Activated CD4-positive, CD25-positive, alpha-beta regulatory T cell treated with anti-CD3 and anti-CD28 coated beads, Interleukin-2, amount 50 U/mL, for 24 hours (primary cell): Measurements from ENCODE around the gene AMOTL1.
A peak's percentile ranks its signal among the peaks of the same experiment; 100 is the strongest.
"Not testable (repeated sequence)": the region's sequence is repeated elsewhere in the genome, so short reads cannot be mapped to it uniquely, and the experiment has no call there.

Experiments
- ATAC-seq, 2 donors: fragments of 150-1000 bp; cut with Tn5 transposase; one replicate each; pipeline ENCODE4 v1.10.0; 2021; ENCODE audit warnings: mild to moderate bottlenecking in 1 of 2, moderate library complexity in 1 of 2

The AMOTL1 gene

DNA sequence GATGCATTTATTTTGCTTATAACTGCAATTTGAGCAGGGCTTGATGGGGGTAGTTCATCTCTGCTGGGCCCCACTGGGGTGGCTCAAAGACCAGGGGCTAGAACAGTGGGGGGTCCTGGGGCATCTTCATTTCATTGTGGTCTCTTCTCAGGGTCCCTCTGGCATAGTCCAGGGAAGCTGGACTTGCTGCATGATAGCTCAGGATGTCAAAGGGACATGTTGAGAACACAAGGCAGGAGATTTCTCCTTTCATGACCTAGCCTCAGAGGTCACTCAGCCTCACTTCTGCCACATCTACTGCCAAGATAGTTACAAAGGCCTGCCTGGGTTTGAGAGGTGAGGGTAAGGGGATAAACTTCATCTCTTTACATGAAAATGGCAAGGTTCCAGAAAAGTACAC lies 115.7 kb downstream of the AMOTL1 start:
- no peak for ATAC-seq

DNA sequence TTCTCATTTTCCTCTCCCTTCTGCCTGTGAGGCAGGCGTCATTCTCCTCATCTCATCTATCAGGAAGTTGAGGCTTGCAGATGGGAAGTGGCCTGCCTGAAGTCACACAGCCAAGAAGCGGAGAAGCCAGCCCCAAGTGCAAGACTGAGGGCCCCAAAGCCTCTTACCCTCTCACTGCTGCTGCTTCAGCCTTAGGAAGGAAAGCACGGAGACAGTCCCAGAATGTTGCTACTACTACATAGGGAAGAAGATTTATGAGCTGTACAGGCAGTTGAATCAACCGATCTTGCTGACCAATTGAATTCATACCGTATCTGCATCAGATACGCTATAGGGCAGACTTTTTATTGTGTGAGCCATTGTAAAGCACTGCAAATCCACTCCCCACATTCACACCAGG lies 116.2 kb downstream of the AMOTL1 start:
- ATAC-seq, result no peak

DNA sequence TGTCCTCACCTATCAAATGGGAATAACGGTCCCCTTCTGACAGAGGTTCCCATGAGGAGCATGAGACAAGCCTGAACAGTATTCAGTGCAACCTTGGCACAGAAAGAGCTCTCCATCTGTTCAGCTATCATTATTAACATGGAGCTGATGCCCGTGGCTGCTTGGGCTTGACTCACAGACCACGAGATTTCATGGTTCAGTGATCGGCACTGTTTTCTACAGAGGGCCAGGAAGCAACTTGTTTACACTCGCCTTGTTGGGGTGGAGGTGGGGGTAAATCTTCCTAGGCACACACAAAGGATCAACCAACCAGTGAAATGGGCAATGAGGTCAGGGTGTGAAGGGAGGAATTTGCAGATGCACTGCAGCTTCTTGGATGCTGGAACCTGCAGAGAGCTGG lies 117.0 kb downstream of the AMOTL1 start:
- no peak for ATAC-seq

DNA sequence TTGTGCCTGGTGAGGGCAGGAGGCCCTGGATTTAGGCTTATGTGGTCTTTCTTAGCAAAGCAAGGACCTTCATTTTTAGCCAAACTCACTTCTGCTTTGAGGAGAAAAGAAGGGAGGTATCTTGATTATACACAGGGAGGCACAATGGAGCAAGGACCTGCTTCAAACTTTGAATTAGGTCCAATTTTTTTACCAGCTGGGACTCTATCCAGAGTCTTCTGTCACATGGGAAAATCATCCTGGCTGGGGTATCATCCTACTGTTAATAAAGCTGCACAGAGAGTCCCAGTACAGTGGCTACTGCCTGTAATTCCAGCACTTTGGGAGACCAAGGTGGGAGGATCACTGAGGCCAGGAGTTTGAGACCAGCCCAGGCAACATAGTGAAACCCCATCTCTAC lies 117.4 kb downstream of the AMOTL1 start:
- no peak for ATAC-seq

- ATAC-seq, result no peak
Observed at GRCh38 chr11:94888204-94888603, 120.0 kb downstream of the AMOTL1 start.

DNA sequence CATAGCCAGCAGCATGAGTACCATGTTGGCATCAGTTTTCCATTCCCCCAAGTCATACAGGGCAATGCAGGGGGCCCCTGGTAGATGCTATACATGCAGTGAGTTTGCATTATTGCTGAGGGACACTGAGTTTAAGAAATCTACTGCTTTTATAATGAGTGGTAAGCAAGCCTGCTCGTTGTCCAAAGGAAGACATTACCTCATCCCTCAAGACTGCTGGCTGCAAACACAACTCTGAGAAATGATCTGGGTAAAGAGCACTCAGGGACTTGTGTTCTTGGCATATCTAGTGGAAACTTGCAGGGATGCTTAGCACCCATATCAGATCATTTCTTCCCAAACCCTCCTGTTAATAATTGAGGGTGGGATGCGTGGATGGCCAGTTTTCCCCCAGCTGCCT lies 127.3 kb downstream of the AMOTL1 start:
- ATAC-seq, result no peak

GRCh38 chr11:94895971-94896370 lies 127.8 kb downstream of the AMOTL1 start:
- ATAC-seq, result no peak

DNA sequence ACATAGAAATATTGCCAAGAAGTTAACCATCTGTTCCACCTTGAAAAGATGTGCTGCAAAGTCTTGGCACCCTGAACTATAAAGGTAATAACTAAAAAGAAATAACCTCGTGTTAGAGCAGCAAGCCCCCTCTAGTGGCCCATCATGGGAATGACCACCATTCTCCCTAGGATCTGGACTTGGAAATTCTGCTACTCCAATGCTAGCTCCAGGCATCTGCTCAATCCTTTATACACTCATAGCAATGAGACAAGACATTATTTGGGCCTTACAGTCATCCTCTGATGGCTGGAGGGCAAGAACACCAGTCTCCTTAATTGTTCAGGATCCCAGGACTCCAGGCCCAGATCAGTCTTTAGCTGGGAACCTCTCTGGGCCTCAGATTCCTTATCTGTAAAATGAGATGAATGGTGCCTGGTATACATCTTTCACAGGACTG lies 129.2 kb downstream of the AMOTL1 start:
- peak in 1 of 2 donors; percentile 10 for ATAC-seq

DNA sequence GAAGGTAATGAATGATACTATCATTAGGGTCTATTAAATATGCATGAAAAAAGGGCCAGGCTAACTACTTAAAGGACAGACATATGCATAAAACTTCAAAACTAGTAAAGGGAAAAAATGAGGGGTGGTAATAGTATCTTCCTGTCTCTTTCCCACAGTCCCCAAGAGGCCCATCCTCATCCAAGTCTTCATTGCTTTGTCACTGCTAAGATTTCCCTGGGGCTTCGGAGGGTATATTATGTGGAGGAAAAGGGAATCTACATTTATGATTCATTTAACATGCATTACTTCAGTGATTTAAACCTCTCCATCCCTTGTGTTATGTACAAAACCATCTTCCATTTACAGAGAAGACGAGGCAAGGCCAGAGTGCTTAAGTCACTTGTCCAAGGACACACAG lies 139.1 kb downstream of the AMOTL1 start:
- no peak for ATAC-seq

DNA sequence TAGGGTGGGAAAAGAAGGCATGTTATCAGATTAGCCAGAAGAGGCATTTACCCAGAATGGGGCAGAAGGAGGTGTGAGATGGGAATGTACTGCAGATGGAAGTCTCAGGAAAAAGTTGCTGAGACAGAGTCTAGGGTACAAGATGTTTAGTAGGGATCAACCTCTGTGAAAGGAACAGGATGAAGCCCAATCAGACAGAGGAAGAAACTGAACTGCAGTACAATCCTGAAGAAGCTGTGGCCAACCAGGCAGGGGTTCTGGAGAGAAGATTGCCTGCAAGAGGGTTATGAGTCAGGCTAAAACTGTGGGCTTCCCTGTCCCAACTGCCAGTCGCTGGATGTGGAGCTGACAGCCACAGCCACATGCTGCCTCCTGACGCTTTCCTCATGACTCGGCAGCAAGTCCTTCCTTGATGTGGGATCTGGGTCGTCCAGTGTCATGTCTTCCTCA lies 141.2 kb downstream of the AMOTL1 start:
- no peak for ATAC-seq

DNA sequence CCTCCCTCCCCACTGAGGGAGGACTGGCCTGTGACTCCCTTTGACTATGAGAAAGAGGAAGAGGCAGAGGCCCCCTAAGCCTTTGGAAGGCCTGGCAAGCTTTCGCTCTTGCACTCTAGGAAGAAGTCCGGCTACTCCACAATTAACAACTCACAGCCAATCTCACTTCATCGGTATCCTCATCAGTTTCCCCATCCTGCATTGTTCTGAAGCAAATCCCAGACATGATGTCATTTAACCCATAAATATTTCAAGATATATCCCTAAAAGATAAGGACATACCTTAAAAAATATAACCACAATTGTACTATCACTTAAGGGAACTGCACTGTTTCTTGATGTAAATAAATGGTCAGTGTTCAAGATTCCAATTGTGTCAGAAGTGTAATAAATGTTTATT lies 142.1 kb downstream of the AMOTL1 start:
- ATAC-seq, result no peak

DNA sequence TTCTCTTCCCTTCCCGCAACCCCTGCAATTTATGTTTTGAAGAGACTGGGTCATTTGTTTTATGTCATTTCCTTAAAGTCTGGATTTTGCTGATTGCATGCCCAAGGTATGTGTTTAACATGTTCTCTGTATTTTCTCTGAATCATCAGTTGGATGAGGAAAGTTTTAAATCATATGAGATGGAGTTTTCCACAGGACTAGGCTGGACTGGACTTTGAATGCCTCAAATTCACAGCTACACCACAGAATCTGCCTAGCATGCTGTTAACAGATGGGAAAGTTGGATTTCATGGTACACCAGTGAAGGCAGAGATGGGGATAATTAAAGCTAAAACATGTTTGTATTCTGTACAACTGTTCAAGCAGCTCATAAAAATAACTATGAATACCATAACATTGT lies 142.6 kb downstream of the AMOTL1 start:
- no peak for ATAC-seq

DNA sequence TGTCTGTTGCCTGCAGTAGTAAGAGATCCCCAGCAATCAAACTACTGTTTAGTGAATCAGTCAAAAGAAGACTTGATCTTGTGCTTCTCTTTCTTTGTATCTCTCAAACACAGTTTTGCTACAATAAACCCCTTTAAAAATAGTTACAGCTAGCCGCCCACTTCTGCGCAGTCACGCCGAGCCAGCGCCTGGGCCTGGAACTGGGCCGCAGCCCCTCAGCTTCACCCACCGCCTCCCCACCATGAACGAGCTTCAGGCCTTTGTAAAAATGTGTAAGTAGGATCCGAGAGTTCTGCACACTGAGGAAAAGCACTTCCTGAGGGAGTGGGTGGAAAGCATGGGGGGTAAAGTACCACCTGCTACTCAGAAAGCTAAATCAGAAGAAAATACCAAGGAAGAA lies 144.7 kb downstream of the AMOTL1 start:
- ATAC-seq, result no peak

- not testable (repeated sequence) for ATAC-seq
Observed at GRCh38 chr11:94913718-94914394, 145.7 kb downstream of the AMOTL1 start.

DNA sequence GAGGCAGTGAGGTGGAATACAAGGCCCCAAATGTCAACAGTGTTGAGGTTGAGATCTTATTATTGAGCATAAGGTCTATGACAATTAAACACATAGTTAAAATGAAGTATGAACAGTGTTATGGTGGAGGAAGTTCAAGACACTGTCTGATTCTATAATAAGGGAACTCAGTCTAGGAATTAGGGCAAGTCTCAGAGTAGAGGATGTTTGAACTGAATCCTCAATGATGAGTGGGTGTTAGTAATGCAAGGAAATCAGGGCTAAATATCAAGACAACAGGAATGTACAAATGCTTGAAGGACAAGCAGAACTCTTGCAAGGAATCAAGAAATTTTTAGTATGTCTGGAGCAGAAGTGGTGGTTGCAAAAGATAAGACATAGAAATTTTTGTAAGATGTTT lies 152.2 kb downstream of the AMOTL1 start:
- no peak for ATAC-seq

DNA sequence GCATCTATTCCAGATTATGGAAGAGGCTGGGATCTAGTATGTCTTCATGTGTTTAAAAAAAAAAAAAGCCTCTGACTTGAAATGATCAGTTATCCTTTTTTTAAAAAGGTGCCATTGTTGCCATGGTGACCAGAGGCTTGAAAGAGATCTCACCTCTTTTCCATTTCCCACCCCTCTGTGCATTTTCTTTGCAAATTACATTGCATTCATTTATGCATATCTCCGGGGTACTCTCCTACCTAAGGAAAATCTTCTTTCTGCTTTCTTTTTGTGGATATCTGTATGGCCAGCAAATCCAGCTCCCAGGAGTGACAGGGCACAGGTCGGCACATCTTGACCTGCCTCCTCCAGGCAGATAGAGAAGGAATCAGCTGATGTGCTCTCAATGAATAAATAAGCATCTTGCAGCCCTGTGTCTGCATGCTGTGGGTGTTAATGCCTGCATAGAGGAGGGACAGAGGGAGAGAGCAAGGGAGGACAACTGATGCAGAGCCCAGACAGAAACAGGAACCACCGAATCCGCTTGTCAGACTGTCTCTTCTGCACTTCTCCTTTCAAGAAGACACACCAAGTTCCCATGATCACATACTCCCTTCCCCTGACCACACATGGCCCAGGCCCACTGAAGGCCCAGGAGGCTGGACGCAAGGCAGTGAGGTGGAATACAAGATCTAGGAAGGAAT lies 154.3 kb downstream of the AMOTL1 start:
- no peak for ATAC-seq

GRCh38 chr11:94923004-94923334 lies 154.8 kb downstream of the AMOTL1 start:
- no peak for ATAC-seq

DNA sequence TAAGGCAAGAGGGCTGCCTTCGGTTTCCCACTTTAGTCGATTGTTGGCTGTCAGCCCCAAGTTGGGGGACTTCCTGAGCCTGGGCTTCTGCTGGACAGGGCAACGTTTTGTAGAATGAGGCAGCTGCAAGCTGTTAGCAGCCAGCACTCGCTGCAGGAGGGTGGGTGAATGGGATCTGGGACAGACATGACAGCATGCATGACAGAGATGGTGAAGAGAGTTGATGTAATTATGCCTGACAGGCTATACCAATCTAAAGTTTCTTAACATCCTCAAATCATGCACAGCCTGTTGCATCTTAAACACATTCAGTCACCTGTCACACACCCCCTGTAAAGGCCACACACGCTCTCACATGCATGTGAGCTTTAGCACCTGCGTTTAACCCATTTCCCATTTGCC lies 156.0 kb downstream of the AMOTL1 start:
- peak; percentile 31 to 36 for ATAC-seq

DNA sequence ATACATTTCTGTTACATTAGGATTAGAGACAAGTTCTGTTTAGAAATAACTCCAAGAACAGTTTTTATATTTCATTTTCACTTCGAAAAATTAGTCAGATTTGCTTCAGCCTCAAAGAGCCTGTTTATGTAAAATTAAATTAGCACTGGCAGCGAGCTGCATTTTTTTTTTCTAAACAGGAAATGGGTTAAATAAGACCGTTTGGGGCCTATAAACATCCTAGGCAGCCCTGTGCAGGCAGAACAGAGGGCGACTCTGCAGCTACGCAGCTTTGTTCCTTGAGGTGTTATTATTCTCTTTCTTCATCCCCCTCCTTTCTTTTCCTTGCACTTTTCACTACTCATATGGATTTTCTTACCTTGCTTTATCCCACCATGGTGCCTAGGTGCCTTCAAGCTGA lies 156.5 kb downstream of the AMOTL1 start:
- peak; percentile 51 to 52 for ATAC-seq

GRCh38 chr11:94925422-94926270 lies 157.5 kb downstream of the AMOTL1 start:
- ATAC-seq, result peak; percentile 23 to 24

- ATAC-seq, result no peak
Observed at GRCh38 chr11:94926271-94926625, 158.1 kb downstream of the AMOTL1 start.
